ENCODE results near the gene PLA2G2C.

The PLA2G2C gene

GRCh38 chr1:20126806-20127440 is 59.4 kb downstream of the PLA2G2C start:
- DNase-seq = no peak

GRCh38 chr1:20126041-20126805 is 60.1 kb downstream of the PLA2G2C start:
- no peak for DNase-seq

- no peak for DNase-seq
Measured at GRCh38 chr1:20125100-20125499, 61.2 kb downstream of the PLA2G2C start.

GRCh38 chr1:20124456-20125057 is 61.8 kb downstream of the PLA2G2C start:
- no peak for DNase-seq

DNA sequence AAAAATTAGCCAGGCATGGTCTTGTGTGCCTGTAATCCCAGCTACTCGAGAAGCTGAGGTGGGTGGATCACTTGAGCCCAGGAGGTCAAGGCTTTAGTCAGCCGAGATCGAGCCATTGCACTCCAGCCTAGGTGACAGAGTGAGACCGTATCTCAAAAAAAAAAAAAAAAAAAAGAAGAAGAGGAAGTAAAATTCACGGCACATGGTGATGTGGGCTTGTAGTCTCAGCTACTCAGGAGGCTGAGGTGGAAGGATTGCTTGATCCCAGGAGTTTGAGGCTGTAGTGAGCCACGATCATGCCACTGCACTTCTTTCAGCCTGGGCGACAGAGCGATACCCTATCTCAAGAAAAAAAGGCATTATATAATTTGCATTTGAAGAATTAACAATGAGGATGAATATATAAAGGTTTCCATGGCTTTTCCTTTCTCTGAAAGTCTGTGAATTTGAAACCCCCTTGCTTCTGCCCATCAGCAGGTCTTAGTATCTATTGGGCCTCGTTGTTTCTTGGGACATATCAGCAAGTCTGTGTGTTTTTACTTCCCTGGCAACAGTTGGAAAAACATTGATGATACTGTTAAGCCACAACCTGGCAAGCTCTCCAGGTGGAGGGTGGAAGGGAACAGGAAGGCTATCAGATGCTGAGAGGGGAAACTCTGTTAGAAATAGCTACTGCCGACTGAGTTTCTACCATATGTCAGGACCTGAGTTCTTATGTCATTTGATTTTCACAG is 62.4 kb downstream of the PLA2G2C start:
- DNase-seq = no peak

GRCh38 chr1:20120796-20121195 is 65.5 kb downstream of the PLA2G2C start:
- no peak for DNase-seq

DNA sequence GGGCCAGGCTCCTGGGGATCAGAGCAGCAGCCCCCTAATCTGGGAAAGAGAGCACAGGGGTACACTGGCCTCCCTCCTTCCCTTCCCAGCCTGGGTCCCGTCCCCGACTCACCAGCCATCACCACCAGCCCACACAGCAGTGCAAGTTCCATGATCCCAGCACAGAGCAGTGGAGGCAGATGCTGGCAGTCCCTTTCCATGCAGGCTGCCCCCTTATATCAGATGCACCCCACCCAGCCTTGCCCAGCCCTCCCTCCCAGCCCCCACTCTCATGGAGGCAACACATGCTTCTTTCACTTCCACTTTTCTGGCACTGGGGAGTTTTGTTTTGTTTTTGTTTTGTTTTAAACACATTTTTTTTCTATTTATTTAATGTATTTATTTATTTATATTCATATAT is 67.0 kb downstream of the PLA2G2C start, which contains the start of gene PLA2G2D:
TSS of gene PLA2G2D (minus strand) at position 190 of the 400 bp plus-strand sequence. CDS start at position 152, 38 bp downstream.
- DNase-seq = no peak

DNA sequence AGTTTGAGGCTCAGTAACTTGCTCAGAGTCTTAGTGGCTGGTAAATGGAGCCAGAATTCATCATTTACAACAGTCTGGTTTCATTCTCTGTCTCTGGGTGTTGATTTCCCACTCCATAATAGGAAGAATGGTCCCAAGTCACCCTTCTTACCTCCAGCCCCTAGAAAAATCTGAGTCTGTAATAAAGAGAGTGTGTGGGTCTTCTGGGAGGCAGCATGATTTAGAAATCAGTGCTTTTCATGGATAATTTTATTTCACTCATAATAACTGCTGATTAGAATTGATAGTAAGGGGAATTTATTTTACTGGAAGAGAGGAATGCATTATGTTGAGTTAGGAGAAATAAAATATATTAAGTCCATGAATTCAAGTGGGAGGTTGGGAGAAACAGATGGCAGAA is 69.1 kb downstream of the PLA2G2C start:
- no peak for DNase-seq

GRCh38 chr1:20115916-20116315 is 70.4 kb downstream of the PLA2G2C start:
- no peak for DNase-seq

GRCh38 chr1:20115479-20115878 is 70.8 kb downstream of the PLA2G2C start:
- no peak for DNase-seq

GRCh38 chr1:20114021-20114648 is 72.2 kb downstream of the PLA2G2C start:
- peak in 1 of 3 experiments; percentile 14 for DNase-seq

Measured in NCI-H1417 (cell line).